Measurements from ENCODE around the gene MKRN2.

- no peak for TF ChIP-seq POLR2A (IDR thresholded peaks at IDR 0.05)
- TF ChIP-seq, protein P1, sequence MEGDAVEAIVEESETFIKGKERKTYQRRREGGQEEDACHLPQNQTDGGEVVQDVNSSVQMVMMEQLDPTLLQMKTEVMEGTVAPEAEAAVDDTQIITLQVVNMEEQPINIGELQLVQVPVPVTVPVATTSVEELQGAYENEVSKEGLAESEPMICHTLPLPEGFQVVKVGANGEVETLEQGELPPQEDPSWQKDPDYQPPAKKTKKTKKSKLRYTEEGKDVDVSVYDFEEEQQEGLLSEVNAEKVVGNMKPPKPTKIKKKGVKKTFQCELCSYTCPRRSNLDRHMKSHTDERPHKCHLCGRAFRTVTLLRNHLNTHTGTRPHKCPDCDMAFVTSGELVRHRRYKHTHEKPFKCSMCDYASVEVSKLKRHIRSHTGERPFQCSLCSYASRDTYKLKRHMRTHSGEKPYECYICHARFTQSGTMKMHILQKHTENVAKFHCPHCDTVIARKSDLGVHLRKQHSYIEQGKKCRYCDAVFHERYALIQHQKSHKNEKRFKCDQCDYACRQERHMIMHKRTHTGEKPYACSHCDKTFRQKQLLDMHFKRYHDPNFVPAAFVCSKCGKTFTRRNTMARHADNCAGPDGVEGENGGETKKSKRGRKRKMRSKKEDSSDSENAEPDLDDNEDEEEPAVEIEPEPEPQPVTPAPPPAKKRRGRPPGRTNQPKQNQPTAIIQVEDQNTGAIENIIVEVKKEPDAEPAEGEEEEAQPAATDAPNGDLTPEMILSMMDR (IDR thresholded peaks at IDR 0.05) = no peak
These were observed 70.5 kb downstream of the MKRN2 start for GRCh38 chr3:12627370-12627769.
